WTC11 (cell line): Measurements from ENCODE around the gene KAZN. TPM values are rescaled to one million over a fixed set of nuclear protein-coding genes. Genes with fewer than 3 reads are reported as not detected.

Experiments
- ATAC-seq: fragments of 200-7000 bp; cut with Tn5 transposase; 2 replicates; pipeline ENCODE4 v1.10.0; 2021; ENCODE audit warnings: mild to moderate bottlenecking, moderate library complexity
- CTCF ChIA-PET: fragments of 300-600 bp; sonication (Branson Sonifier 250); formaldehyde crosslinking; loops from one replicate; lab custom pipeline; 2021; ENCODE audit warnings: antibody characterized with exemption; lab: Charles Lee
- POLR2A ChIA-PET: fragments of 350-600 bp; sonication (Branson Sonifier 250); formaldehyde crosslinking; loops from one replicate; lab custom pipeline; 2021; ENCODE audit warnings: antibody characterized with exemption; lab: Charles Lee
- DNase-seq: peaks from one replicate; pipeline ENCODE4 v3.0.0; 2021; ENCODE audit warnings: low spot score
- H3K27ac Mint-ChIP-seq: 2 replicates; pipeline ENCODE4 v1.8.0; 2021; ENCODE audit warnings: mixed read lengths
- H3K27me3 Mint-ChIP-seq: 2 replicates; pipeline ENCODE4 v1.8.0; 2021; ENCODE audit warnings: low read depth, mild to moderate bottlenecking, moderate library complexity, mixed read lengths
- H3K36me3 Mint-ChIP-seq: 2 replicates; pipeline ENCODE4 v1.8.0; 2021; ENCODE audit warnings: mixed read lengths
- H3K4me1 Mint-ChIP-seq: 2 replicates; pipeline ENCODE4 v1.8.0; 2022; ENCODE audit warnings: mixed read lengths
- H3K4me3 Mint-ChIP-seq: 2 replicates; pipeline ENCODE4 v1.8.0; 2021; ENCODE audit warnings: mild to moderate bottlenecking, moderate library complexity, mixed read lengths
- H3K9me3 Mint-ChIP-seq: 2 replicates; pipeline ENCODE4 v1.8.0; 2021; ENCODE audit warnings: mixed read lengths
- AFF4 ChIP-seq: sonication (generic); formaldehyde crosslinking; IDR thresholded peaks from 2 replicates; pipeline ENCODE4 v1.8.1; 2023; ENCODE audit warnings: mild to moderate bottlenecking, missing genetic modification reagents, borderline replicate concordance
- ARID4B ChIP-seq: sonication (generic); formaldehyde crosslinking; IDR thresholded peaks from 2 replicates; pipeline ENCODE4 v1.8.0; 2023; ENCODE audit warnings: missing genetic modification reagents, mild to moderate bottlenecking, borderline replicate concordance
- ATF2 ChIP-seq: sonication (generic); formaldehyde crosslinking; IDR thresholded peaks from 2 replicates; pipeline ENCODE4 v1.8.1; 2022; ENCODE audit warnings: low read depth, missing genetic modification reagents, borderline replicate concordance
- CBFB ChIP-seq: sonication (generic); formaldehyde crosslinking; IDR thresholded peaks from 2 replicates; pipeline ENCODE4 v1.8.1; 2022; ENCODE audit warnings: mild to moderate bottlenecking, low read depth, missing genetic modification reagents
- CREM ChIP-seq: sonication (generic); formaldehyde crosslinking; IDR thresholded peaks from 2 replicates; pipeline ENCODE4 v1.8.1; 2022; ENCODE audit warnings: mild to moderate bottlenecking, missing genetic modification reagents, moderate library complexity
- E2F4 ChIP-seq: sonication (generic); formaldehyde crosslinking; IDR thresholded peaks from 2 replicates; pipeline ENCODE4 v1.8.1; 2022; ENCODE audit warnings: low read depth, mild to moderate bottlenecking, moderate library complexity, missing genetic modification reagents, borderline replicate concordance
- ESRRA ChIP-seq: sonication (generic); formaldehyde crosslinking; IDR thresholded peaks from 2 replicates; pipeline ENCODE4 v1.8.1; 2022; ENCODE audit warnings: mild to moderate bottlenecking, missing genetic modification reagents, borderline replicate concordance
- ETV6 ChIP-seq: sonication (generic); formaldehyde crosslinking; IDR thresholded peaks from 2 replicates; pipeline ENCODE4 v1.8.1; 2022; ENCODE audit warnings: mild to moderate bottlenecking, missing genetic modification reagents
- FOXP4 ChIP-seq: sonication (generic); formaldehyde crosslinking; IDR thresholded peaks from 2 replicates; pipeline ENCODE4 v1.8.0; 2022; ENCODE audit warnings: mild to moderate bottlenecking, missing genetic modification reagents
- GTF2I ChIP-seq: fragments of 250-450 bp; sonication (Bioruptor Pico); conservative IDR thresholded peaks from 2 replicates; pipeline ENCODE4 v1.4.0; 2021; ENCODE audit warnings: mild to moderate bottlenecking
- KAT7 ChIP-seq: sonication (generic); formaldehyde crosslinking; IDR thresholded peaks from 2 replicates; pipeline ENCODE4 v1.8.1; 2023; ENCODE audit warnings: missing genetic modification reagents, mild to moderate bottlenecking, borderline replicate concordance
- MYBL2 ChIP-seq: sonication (generic); formaldehyde crosslinking; IDR thresholded peaks from 2 replicates; pipeline ENCODE4 v1.8.1; 2023; ENCODE audit warnings: mild to moderate bottlenecking, moderate library complexity, missing genetic modification reagents
- NFE2L1 ChIP-seq: sonication (generic); formaldehyde crosslinking; IDR thresholded peaks from 2 replicates; pipeline ENCODE4 v1.8.1; 2023; ENCODE audit warnings: missing genetic modification reagents
- RELA ChIP-seq: sonication (generic); formaldehyde crosslinking; IDR thresholded peaks from 2 replicates; pipeline ENCODE4 v1.8.1; 2022; ENCODE audit warnings: missing genetic modification reagents, mild to moderate bottlenecking, borderline replicate concordance
- TCF7 ChIP-seq: sonication (generic); formaldehyde crosslinking; IDR thresholded peaks from 2 replicates; pipeline ENCODE4 v1.8.0; 2022; ENCODE audit warnings: mild to moderate bottlenecking, low read depth, missing genetic modification reagents, moderate library complexity
- USF1 ChIP-seq: sonication (generic); formaldehyde crosslinking; IDR thresholded peaks from 2 replicates; pipeline ENCODE4 v1.8.0; 2022; ENCODE audit warnings: mild to moderate bottlenecking, missing genetic modification reagents
- ZNF121 ChIP-seq: sonication (generic); formaldehyde crosslinking; IDR thresholded peaks from 2 replicates; pipeline ENCODE4 v1.8.0; 2023; ENCODE audit warnings: missing genetic modification reagents
- ZSCAN18 ChIP-seq: fragments of 250-450 bp; sonication (Bioruptor Pico); IDR thresholded peaks from 2 replicates; pipeline ENCODE4 v2.1.2; 2022; ENCODE audit warnings: mild to moderate bottlenecking, moderate library complexity
- total RNA-seq: library from RNA; stranded (reverse); gene quantifications from 3 replicates; pipeline ENCODE4 v1.2.3, GENCODE V29; 2021

Gene KAZN
- total RNA-seq, 1 experiment from 2014 or later = 19.9 TPM

GRCh38 chr1:14982029-14982428 lies 383.5 kb downstream of the KAZN start:
- H3K4me3 Mint-ChIP-seq = no peak overlapping the region
- CTCF ChIA-PET = interaction anchor here (0.6 kb wide), 1 partner anchor 1233 kb away, joined by 4 read pairs; no protein-coding TSS in a partner anchor
- no peak for ATAC-seq

More at GRCh38 chr1:14982029-14982428, 383.5 kb downstream of the KAZN start:
- TF ChIP-seq CBFB (no peak), GTF2I (CRISPR knock-in tag) (no peak), ESRRA (CRISPR knock-in tag) (no peak), TCF7 (CRISPR knock-in tag) (no peak), RELA (CRISPR knock-in tag) (no peak), NFE2L1 (CRISPR knock-in tag) (no peak), KAT7 (CRISPR knock-in tag) (no peak), ZSCAN18 (CRISPR knock-in tag) (no peak), ATF2 (no peak), USF1 (CRISPR knock-in tag) (no peak), ZNF121 (CRISPR knock-in tag) (no peak), MYBL2 (no peak), ARID4B (CRISPR knock-in tag) (no peak), E2F4 (CRISPR knock-in tag) (no peak), AFF4 (CRISPR knock-in tag) (no peak), CREM (CRISPR knock-in tag) (no peak), FOXP4 (no peak), ETV6 (CRISPR knock-in tag) (no peak)
- Mint-ChIP-seq H3K4me1 (0 out of 2 replicates have a peak, but pooled peaks cover 3% of the 10 kb centered on the region), H3K9me3 (no peaks in the 10 kb centered on the region), H3K27ac (no peak overlapping the region), H3K27me3 (no peaks in the 10 kb centered on the region), H3K36me3 (no peaks in the 10 kb centered on the region)
- POLR2A ChIA-PET = no interaction called here
- no peak for DNase-seq
